Panc1 (cell line): ENCODE data around the gene COL13A1. TPM values are rescaled to one million over a fixed set of nuclear protein-coding genes. Genes with fewer than 3 reads are reported as not detected.

Source experiments
- ATAC-seq: fragments of 200-7000 bp; cut with Tn5 transposase; 2 replicates; pipeline ENCODE4 v1.9.1; 2020; ENCODE audit warnings: mild to moderate bottlenecking, moderate library complexity
- BruUV-seq: library from RNA; stranded (reverse); fragments of 400-500 nt; replicated peaks from 2 replicates; lab custom pipeline; 2021; lab: Mats Ljungman, UMichigan
- CTCF ChIA-PET: fragments of 300-600 bp; sonication (Branson Sonifier 250); formaldehyde crosslinking; loops from one replicate; lab custom pipeline; 2022; ENCODE audit warnings: antibody characterized with exemption; lab: Charles Lee
- POLR2A ChIA-PET: fragments of 300-600 bp; sonication (Branson Sonifier 250); formaldehyde crosslinking; loops from one replicate; lab custom pipeline; 2022; ENCODE audit warnings: antibody characterized with exemption; lab: Charles Lee
- DNase-seq: peaks from one replicate; pipeline ENCODE4 v3.0.0-alpha.2; 2010; ENCODE audit warnings: low read depth, low spot score
- H3K27ac ChIP-seq: 2 replicates; pipeline ENCODE4 v1.5.1; 2011; ENCODE audit warnings: mild to moderate bottlenecking, low read length, inconsistent platforms
- H3K27me3 ChIP-seq: fragments of 200-500 bp; sonication (Bioruptor generic); 2 replicates; pipeline ENCODE4 v1.6.0; 2014; ENCODE audit warnings: low read length, inconsistent platforms; ENCODE audit not compliant: control insufficient read depth, insufficient read depth
- H3K36me3 ChIP-seq: fragments of 200-500 bp; sonication (Bioruptor generic); 2 replicates; pipeline ENCODE4 v1.5.1; 2014; ENCODE audit warnings: inconsistent platforms, mild to moderate bottlenecking, low read length, moderate library complexity; ENCODE audit not compliant: control insufficient read depth, insufficient read depth
- H3K4me1 ChIP-seq: 2 replicates; pipeline ENCODE4 v1.5.1; 2011; ENCODE audit warnings: inconsistent platforms, mild to moderate bottlenecking, low read length, moderate library complexity; ENCODE audit not compliant: control insufficient read depth, insufficient read depth
- H3K4me3 ChIP-seq, 2 experiments: 2 replicates each; pipeline ENCODE4 v1.5.1; 2011 to 2012; ENCODE audit warnings: low read depth in 2 of 2, low read length in 2 of 2, mild to moderate bottlenecking in 2 of 2, inconsistent platforms in 1 of 2, moderate library complexity in 1 of 2
- H3K9me3 ChIP-seq: fragments of 200-500 bp; sonication (Bioruptor generic); 2 replicates; pipeline ENCODE4 v1.5.1; 2014; ENCODE audit warnings: low read depth, mild to moderate bottlenecking, inconsistent platforms, low read length, moderate library complexity; ENCODE audit not compliant: control insufficient read depth, insufficient read depth
- POLR2AphosphoS5 ChIP-seq: IDR thresholded peaks from 2 replicates; pipeline ENCODE4 v1.6.1; 2012; ENCODE audit warnings: mild to moderate bottlenecking, low read depth, low read length, moderate library complexity
- SIN3A ChIP-seq: IDR thresholded peaks from 2 replicates; pipeline ENCODE4 v1.6.1; 2012; ENCODE audit warnings: low read depth, mild to moderate bottlenecking, low read length, moderate library complexity, borderline replicate concordance; ENCODE audit not compliant: insufficient read depth
- TCF7L2 ChIP-seq: IDR thresholded peaks from 2 replicates; pipeline ENCODE4 v1.6.1; 2011; ENCODE audit warnings: mild to moderate bottlenecking, low read depth, low read length, inconsistent platforms
- in situ Hi-C: cut with HindIII; loops from 2 replicates; pipeline ENCODE4 v1.10.0; 2016; ENCODE audit warnings: low sequenced_read_pairs, low pct_unique_long_range_greater_than_20kb
- intact Hi-C: fragments of 100-400 bp; cut with micrococcal nuclease; formaldehyde crosslinking; loops from one replicate; pipeline ENCODE4 v1.10.0; 2022; ENCODE audit not compliant: unreplicated experiment
- total RNA-seq: library from RNA; stranded (reverse); gene quantifications from one replicate; pipeline ENCODE4 v1.2.1, GENCODE V29; 2021; ENCODE audit not compliant: unreplicated experiment
- TF ChIP-seq, protein P1 (sequence below), 2 experiments: IDR thresholded peaks; 2 replicates each; pipeline ENCODE4 v1.6.1; 2011 to 2012; ENCODE audit warnings: low read depth in 2 of 2, control low read depth in 1 of 2, low read length in 1 of 2, mild to moderate bottlenecking in 1 of 2, moderate library complexity in 1 of 2; ENCODE audit not compliant: insufficient read depth in 1 of 2
- TF ChIP-seq, protein P2 (sequence below): fragments of 450-650 bp; IDR thresholded peaks from 2 replicates; pipeline ENCODE4 v1.5.1; 2017; ENCODE audit warnings: mild to moderate bottlenecking

The COL13A1 gene
- total RNA-seq, 1 experiment from 2014 or later = 1.0 TPM

GRCh38 chr10:69955211-69955805 lies 153.6 kb downstream of the COL13A1 start:
- BruUV-seq = no TSS peak
- in situ Hi-C loops = no loop called here
- Histone ChIP-seq H3K27ac (no peak overlapping the region), H3K4me1 (no peaks in the 10 kb centered on the region), H3K4me3 (no peak overlapping the region), H3K9me3 (no peaks in the 10 kb centered on the region), H3K36me3 (no peaks in the 10 kb centered on the region), H3K27me3 (no peaks in the 10 kb centered on the region)
- DNase-seq (no peak), ATAC-seq (no peak; the same call in 1 of the 2 replicates)
- ChIA-PET CTCF (no interaction called here), POLR2A (no interaction called here)
- intact Hi-C loops = no loop called here
- TF ChIP-seq, protein P1, sequence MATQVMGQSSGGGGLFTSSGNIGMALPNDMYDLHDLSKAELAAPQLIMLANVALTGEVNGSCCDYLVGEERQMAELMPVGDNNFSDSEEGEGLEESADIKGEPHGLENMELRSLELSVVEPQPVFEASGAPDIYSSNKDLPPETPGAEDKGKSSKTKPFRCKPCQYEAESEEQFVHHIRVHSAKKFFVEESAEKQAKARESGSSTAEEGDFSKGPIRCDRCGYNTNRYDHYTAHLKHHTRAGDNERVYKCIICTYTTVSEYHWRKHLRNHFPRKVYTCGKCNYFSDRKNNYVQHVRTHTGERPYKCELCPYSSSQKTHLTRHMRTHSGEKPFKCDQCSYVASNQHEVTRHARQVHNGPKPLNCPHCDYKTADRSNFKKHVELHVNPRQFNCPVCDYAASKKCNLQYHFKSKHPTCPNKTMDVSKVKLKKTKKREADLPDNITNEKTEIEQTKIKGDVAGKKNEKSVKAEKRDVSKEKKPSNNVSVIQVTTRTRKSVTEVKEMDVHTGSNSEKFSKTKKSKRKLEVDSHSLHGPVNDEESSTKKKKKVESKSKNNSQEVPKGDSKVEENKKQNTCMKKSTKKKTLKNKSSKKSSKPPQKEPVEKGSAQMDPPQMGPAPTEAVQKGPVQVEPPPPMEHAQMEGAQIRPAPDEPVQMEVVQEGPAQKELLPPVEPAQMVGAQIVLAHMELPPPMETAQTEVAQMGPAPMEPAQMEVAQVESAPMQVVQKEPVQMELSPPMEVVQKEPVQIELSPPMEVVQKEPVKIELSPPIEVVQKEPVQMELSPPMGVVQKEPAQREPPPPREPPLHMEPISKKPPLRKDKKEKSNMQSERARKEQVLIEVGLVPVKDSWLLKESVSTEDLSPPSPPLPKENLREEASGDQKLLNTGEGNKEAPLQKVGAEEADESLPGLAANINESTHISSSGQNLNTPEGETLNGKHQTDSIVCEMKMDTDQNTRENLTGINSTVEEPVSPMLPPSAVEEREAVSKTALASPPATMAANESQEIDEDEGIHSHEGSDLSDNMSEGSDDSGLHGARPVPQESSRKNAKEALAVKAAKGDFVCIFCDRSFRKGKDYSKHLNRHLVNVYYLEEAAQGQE (IDR thresholded peaks at IDR 0.05; ENCODE audit: insufficient read depth in 1 of 2, low read depth in 2 of 2, low read length in 1 of 2) = no peak
- TF ChIP-seq POLR2AphosphoS5 = no peak
- TF ChIP-seq, protein P2, sequence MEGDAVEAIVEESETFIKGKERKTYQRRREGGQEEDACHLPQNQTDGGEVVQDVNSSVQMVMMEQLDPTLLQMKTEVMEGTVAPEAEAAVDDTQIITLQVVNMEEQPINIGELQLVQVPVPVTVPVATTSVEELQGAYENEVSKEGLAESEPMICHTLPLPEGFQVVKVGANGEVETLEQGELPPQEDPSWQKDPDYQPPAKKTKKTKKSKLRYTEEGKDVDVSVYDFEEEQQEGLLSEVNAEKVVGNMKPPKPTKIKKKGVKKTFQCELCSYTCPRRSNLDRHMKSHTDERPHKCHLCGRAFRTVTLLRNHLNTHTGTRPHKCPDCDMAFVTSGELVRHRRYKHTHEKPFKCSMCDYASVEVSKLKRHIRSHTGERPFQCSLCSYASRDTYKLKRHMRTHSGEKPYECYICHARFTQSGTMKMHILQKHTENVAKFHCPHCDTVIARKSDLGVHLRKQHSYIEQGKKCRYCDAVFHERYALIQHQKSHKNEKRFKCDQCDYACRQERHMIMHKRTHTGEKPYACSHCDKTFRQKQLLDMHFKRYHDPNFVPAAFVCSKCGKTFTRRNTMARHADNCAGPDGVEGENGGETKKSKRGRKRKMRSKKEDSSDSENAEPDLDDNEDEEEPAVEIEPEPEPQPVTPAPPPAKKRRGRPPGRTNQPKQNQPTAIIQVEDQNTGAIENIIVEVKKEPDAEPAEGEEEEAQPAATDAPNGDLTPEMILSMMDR = no peak
- TF ChIP-seq SIN3A = no peak
- TF ChIP-seq TCF7L2 = no peak

DNA sequence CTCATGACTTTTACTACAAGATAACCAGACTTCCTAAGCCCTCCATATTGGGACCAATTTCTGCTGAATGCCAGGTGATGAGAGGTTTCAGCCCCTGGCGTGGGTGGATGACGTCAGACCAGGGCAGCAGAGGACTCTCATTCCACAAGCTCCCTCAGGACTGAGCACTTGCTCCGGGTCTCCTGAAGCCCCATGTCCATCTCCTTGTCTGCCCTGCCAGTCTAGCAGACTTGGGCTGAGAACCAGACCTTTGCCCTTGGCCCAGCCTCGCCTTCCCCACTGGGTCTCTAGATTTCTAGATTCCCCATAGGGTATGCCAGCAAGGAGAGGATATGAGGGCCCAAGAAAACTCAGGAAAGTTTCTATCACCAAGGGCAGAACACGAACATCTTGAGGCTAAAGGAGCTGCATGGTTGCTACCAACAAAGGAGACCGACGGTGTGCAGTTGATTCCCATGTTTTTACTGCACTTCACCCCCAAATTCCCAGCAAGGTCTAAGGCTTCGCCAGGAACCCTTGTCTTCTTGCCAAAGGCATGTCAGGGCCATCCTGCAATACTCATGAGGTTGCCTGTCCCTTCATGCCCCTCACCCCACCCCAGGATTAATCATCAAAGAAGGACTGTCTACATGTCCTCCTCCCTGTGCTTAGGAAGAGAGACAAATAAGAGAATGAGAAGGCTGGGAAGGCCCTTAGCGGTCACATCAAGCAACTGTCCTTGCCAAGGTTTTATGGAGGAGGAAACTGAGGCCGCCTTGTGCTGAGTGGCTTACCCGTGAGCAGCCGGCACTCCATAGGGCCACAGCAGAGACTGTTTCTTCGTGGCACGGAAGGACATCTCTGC lies 154.4 kb downstream of the COL13A1 start:
- no TSS peak for BruUV-seq
- in situ Hi-C loops = no loop called here
- CTCF ChIA-PET = no interaction called here
- ATAC-seq (no peak), DNase-seq (no peak)
- intact Hi-C loops = no loop called here
- H3K4me1 ChIP-seq = no peaks in the 10 kb centered on the region
- H3K27ac ChIP-seq = no peak overlapping the region
- no peaks in the 10 kb centered on the region for H3K9me3 ChIP-seq
- no peak overlapping the region for H3K4me3 ChIP-seq
- H3K27me3 ChIP-seq = no peaks in the 10 kb centered on the region
- TF ChIP-seq POLR2AphosphoS5 = no peak
- TF ChIP-seq, protein P1 (IDR thresholded peaks at IDR 0.05; ENCODE audit: insufficient read depth in 1 of 2, low read depth in 2 of 2, low read length in 1 of 2) = no peak
- TF ChIP-seq, protein P2 = no peak
- no peak for TF ChIP-seq TCF7L2
- TF ChIP-seq SIN3A = no peak
- no peaks in the 10 kb centered on the region for H3K36me3 ChIP-seq
- POLR2A ChIA-PET = no interaction called here
